ENCODE data around the gene PMVK.

Gene PMVK

DNA sequence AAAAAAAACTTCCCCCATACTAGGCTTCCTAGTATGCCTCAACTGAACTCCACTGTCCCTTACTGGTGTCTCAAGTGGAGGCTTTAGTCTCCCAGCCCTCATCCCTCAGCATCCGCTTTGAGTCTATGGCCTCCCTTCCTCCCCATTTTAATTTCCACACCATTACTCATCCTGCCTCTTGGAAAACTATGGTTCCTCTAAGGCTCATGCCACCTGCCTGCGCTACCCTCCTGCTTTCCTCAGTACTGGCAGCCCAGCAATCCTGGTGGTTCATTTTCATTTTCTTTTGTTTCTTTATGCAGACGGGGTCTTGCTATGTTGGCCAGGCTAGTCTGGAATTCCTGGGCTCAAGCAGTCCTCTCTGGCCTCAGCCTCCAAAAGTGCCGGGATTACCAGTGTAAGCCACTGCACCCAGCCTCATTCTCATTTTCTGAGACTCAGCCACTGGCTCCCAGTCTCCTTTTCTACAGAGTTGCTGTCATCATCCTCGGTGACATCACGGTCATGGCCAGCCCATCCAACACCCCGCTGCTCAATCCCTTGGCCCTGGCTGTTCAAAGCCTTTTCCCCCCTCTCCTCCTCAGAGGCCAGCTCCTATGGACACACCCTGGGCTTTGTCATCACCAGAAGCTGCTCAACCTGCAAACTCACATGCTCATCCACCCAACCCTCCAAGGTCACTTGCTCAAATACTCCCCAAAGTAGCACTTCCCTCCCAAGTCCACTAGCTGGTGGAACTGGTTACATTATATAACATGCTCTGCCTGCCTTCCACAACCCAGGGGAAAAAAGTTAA is 2.3 kb upstream of the PMVK start:
- Histone ChIP-seq H3K4me3 (no peak overlapping the region), H3K27me3 (no peaks in the 10 kb centered on the region), H3K36me3 (no peaks in the 10 kb centered on the region), H3K9me3 (no peaks in the 10 kb centered on the region), H3K27ac (peak overlapping the region; percentile 94 to 97), H3K4me1 (peaks cover 0 to 49% (median 30%) of the 10 kb centered on the region in 4 donors)
- DNase-seq: no peak
- intact Hi-C loops (cut with DNase I; ENCODE audit: low total_unique reads): no loop called here
- TF ChIP-seq, protein P1, sequence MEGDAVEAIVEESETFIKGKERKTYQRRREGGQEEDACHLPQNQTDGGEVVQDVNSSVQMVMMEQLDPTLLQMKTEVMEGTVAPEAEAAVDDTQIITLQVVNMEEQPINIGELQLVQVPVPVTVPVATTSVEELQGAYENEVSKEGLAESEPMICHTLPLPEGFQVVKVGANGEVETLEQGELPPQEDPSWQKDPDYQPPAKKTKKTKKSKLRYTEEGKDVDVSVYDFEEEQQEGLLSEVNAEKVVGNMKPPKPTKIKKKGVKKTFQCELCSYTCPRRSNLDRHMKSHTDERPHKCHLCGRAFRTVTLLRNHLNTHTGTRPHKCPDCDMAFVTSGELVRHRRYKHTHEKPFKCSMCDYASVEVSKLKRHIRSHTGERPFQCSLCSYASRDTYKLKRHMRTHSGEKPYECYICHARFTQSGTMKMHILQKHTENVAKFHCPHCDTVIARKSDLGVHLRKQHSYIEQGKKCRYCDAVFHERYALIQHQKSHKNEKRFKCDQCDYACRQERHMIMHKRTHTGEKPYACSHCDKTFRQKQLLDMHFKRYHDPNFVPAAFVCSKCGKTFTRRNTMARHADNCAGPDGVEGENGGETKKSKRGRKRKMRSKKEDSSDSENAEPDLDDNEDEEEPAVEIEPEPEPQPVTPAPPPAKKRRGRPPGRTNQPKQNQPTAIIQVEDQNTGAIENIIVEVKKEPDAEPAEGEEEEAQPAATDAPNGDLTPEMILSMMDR (IDR thresholded peaks at IDR 0.05): no peak

DNA sequence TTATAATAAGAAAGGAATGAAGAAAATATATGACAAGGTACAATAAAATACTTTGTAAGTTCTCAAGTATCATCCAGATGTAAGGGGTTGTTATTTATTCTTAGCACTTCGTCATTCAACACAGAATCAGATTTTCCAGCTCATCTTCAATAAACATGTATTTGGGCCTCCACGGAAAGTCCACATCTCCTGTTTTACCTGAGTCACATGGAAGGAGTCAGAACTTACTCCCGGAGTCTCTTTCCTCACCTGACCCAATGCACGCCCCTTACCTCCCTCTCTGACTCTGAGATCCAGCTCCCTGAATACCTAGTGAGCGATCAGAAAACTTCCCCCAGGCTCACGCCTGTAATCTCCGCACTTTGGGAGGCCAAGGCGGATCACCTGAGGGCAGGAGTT is 1.5 kb upstream of the PMVK start:
- Histone ChIP-seq H3K9me3 (no peaks in the 10 kb centered on the region), H3K27ac (peak overlapping the region; percentile 94 to 97), H3K4me1 (peaks cover 0 to 47% (median 28%) of the 10 kb centered on the region in 4 donors), H3K27me3 (no peaks in the 10 kb centered on the region), H3K36me3 (no peaks in the 10 kb centered on the region), H3K4me3 (peak overlapping the region; percentile 62 to 77)
- intact Hi-C loops (cut with DNase I; ENCODE audit: low total_unique reads): loop anchor here (2.0 kb wide), 1 partner anchor 37 kb away; the partner anchor contains the start of gene CKS1B
- TF ChIP-seq, protein P1 (IDR thresholded peaks at IDR 0.05): no peak
- DNase-seq: no peak

DNA sequence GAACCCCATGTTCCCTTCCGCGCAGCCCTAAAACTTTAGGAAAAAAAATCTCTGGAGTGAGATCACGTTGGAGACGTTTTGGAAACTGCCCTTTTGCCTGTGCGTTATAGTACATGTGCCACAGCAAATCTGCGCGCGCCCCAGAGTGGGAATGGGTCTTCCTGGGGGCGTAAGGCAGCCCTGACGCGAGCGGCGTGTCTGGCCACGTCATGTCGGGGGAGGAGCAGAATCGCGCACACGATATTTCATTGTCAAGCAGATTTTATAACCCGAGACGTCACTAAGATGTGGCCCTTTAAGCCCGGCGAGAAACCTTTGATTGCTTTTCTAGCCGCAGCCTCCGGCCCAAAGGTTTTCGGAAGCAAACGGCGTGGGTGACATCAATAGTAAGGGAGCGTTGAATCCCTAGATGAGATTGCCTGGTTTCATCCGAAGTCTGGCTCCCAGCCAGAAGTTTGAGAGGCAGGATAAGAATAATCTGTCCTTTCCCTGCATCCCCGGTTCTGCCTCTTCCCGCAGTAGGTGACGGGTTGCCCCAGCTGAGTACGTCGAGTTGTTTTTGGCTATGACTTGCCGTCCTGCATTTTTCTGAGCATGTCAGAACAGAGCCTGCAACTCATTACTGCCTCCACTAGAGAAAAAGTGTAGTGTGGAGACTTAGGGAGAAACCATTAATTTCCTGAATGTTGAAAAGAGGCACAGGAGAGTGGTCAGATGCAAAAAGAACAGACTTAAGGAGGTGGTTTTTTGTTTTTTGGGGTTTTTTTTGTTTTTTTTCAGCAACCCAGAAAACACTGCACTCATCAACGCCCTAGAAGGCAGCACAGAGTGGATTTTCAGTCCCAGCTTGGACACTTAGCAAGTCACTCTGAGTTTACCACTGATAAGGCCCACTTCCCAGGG is 817 bp upstream of the PMVK start:
- Histone ChIP-seq H3K4me1 (peaks cover 0 to 43% (median 27%) of the 10 kb centered on the region in 4 donors), H3K27me3 (no peaks in the 10 kb centered on the region), H3K9me3 (no peaks in the 10 kb centered on the region), H3K36me3 (no peaks in the 10 kb centered on the region), H3K4me3 (peak overlapping the region; percentile 62 to 77), H3K27ac (peak overlapping the region; percentile 94 to 97)
- intact Hi-C loops (cut with DNase I; ENCODE audit: low total_unique reads): loop anchor here (2.0 kb wide), 1 partner anchor 37 kb away; the partner anchor contains the start of gene CKS1B
- TF ChIP-seq, protein P1 (IDR thresholded peaks at IDR 0.05): peak; percentile 43 to 48
- DNase-seq: peak; percentile 84 to 94

DNA sequence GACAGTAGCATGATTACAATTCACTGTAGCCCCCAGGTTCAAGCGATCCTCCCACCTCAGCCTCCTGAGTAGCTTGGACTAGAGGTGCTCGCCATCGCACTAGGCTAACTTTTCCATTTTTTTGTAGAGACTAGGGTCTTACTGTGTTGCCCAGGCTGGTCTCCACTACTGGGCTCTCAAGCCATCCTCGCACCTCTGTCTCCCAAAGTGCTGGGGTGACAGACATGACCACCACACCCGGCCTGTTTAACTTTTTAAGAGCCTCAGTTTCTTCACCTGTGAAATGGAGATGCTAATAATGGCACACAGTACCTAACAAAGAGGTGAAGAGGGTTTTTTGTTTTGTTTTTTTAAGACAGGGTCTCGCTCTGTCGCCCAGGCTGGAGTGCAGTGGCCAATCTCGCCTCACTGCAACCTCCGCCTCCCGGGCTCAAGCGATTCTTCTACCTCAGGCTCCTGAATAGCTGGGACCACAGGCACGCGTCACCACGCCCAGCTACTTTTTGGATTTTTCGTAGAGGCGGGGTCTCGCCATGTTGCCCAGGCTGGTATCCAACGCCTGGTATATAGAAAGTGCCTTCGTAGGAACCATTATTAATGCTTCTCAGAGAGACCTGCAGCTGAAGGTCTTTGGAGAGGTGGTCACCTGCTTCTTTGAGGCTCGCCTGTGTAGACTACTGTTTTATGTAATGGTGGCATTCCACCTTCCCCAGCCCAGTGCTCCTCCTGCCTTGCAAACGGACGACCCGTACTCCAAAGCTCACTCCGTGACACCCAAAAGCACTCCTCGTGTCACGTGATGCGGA is 567 bp downstream of the PMVK start:
- Histone ChIP-seq H3K4me1 (peaks cover 0 to 33% (median 25%) of the 10 kb centered on the region in 4 donors), H3K27me3 (no peaks in the 10 kb centered on the region), H3K27ac (peak overlapping the region; percentile 94 to 97), H3K9me3 (no peaks in the 10 kb centered on the region), H3K4me3 (peak overlapping the region; percentile 62 to 77), H3K36me3 (peaks cover 0 to 10% (median 5%) of the 10 kb centered on the region in 3 donors)
- TF ChIP-seq, protein P1 (IDR thresholded peaks at IDR 0.05): no peak
- intact Hi-C loops (cut with DNase I; ENCODE audit: low total_unique reads): loop anchor here (2.0 kb wide), 1 partner anchor 39 kb away; the partner anchor contains the start of gene CKS1B
- DNase-seq: no peak

All from tibial artery (tissue), 4 donors.